ENCODE data around the gene MAT1A. TPM values are rescaled to one million over a fixed set of nuclear protein-coding genes. Genes with fewer than 3 reads are reported as not detected.

The MAT1A gene
- total and polyA plus RNA-seq, 2 of the 13 experiments (the other 11 are each of a cell fraction or from before 2014, with no cell fraction given): 57.1 to 76.9 TPM

DNA sequence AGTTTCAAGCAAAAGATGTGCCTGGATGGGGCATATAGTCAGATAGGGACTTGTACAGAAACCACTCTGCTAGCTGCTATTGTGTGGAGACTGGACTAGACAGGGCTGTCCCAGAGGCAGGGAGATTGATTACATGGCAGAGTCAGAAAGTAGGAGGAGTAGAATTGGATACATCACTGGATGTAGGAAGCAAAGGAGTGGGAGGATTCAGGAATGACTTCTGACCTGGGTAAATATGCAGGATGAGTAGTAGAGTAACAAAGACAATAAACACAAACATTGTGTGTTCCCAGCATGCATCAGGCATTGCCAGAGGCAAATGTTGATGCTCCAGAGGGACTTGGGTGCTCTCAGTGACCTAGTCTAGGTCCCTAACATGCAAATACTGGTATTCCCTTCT is 30.9 kb upstream of the MAT1A start (continued):
- TF ChIP-seq NR2F1 (CRISPR knock-in tag; IDR thresholded peaks at IDR 0.05) (peak; percentile 39 to 80; a peak in 2 of 4 replicates), HNRNPH1 (optimal IDR thresholded peaks at IDR 0.05; ENCODE audit: low read depth, low read length) (no peak), RFX1 (IDR thresholded peaks at IDR 0.05) (no peak), NR1H2 (CRISPR knock-in tag; IDR thresholded peaks at IDR 0.05; ENCODE audit: borderline replicate concordance, low read depth) (no peak), ONECUT2 (CRISPR knock-in tag; IDR thresholded peaks at IDR 0.05) (no peak), SP5 (CRISPR knock-in tag; IDR thresholded peaks at IDR 0.05; ENCODE audit: borderline replicate concordance, low read depth) (peak; percentile 55), SOX6 (IDR thresholded peaks at IDR 0.05) (no peak), SOX6 (CRISPR knock-in tag; IDR thresholded peaks at IDR 0.05) (peak; percentile 60), ZNF562 (CRISPR knock-in tag; IDR thresholded peaks at IDR 0.05; ENCODE audit: borderline replicate concordance) (no peak), ZNF337 (CRISPR knock-in tag; IDR thresholded peaks at IDR 0.05; ENCODE audit: borderline replicate concordance, low read depth) (no peak), EZH2 (conservative IDR thresholded peaks at IDR 0.05; ENCODE audit: low read depth, low read length) (no peak), ZNF432 (CRISPR knock-in tag; IDR thresholded peaks at IDR 0.05; ENCODE audit: borderline replicate concordance) (no peak), ZNF121 (CRISPR knock-in tag; IDR thresholded peaks at IDR 0.05) (no peak), FOXA3 (CRISPR knock-in tag; IDR thresholded peaks at IDR 0.05) (peak; percentile 81), GABPB1 (CRISPR knock-in tag; IDR thresholded peaks at IDR 0.05) (no peak), ZSCAN9 (CRISPR knock-in tag; IDR thresholded peaks at IDR 0.05; ENCODE audit: borderline replicate concordance) (no peak), ZNF563 (CRISPR knock-in tag; IDR thresholded peaks at IDR 0.05) (no peak), ZNF850 (CRISPR knock-in tag; conservative IDR thresholded peaks at IDR 0.05) (no peak), MTA1 (CRISPR knock-in tag; IDR thresholded peaks at IDR 0.05; ENCODE audit: borderline replicate concordance) (no peak), RXRB (CRISPR knock-in tag; IDR thresholded peaks at IDR 0.05; ENCODE audit: borderline replicate concordance) (0 out of 2 replicates have a peak, but pooled peaks have one; percentile 23), XBP1 (CRISPR knock-in tag; IDR thresholded peaks at IDR 0.05) (no peak), NR2F2 (IDR thresholded peaks at IDR 0.05; ENCODE audit: borderline replicate concordance, low read depth) (peak; percentile 58; the same call in 1 of the 2 replicates), ZNF572 (CRISPR knock-in tag; IDR thresholded peaks at IDR 0.05) (no peak), THYN1 (CRISPR knock-in tag; IDR thresholded peaks at IDR 0.05; ENCODE audit: borderline replicate concordance, low read depth) (no peak), MIXL1 (CRISPR knock-in tag; IDR thresholded peaks at IDR 0.05) (peak; percentile 61), CHCHD3 (CRISPR knock-in tag; IDR thresholded peaks at IDR 0.05) (no peak), SATB2 (CRISPR knock-in tag; IDR thresholded peaks at IDR 0.05) (no peak), HOXA3 (CRISPR knock-in tag; IDR thresholded peaks at IDR 0.05) (no peak), KDM1A (CRISPR knock-in tag; IDR thresholded peaks at IDR 0.05) (no peak), KDM6A (CRISPR knock-in tag; IDR thresholded peaks at IDR 0.05; ENCODE audit: low read depth) (no peak), LCORL (IDR thresholded peaks at IDR 0.05) (no peak), LCORL (CRISPR knock-in tag; IDR thresholded peaks at IDR 0.05) (no peak), ZNF33B (CRISPR knock-in tag; IDR thresholded peaks at IDR 0.05) (no peak), HDAC6 (IDR thresholded peaks at IDR 0.05; ENCODE audit: low read depth, low read length) (no peak)
- TF ChIP-seq, protein P1, sequence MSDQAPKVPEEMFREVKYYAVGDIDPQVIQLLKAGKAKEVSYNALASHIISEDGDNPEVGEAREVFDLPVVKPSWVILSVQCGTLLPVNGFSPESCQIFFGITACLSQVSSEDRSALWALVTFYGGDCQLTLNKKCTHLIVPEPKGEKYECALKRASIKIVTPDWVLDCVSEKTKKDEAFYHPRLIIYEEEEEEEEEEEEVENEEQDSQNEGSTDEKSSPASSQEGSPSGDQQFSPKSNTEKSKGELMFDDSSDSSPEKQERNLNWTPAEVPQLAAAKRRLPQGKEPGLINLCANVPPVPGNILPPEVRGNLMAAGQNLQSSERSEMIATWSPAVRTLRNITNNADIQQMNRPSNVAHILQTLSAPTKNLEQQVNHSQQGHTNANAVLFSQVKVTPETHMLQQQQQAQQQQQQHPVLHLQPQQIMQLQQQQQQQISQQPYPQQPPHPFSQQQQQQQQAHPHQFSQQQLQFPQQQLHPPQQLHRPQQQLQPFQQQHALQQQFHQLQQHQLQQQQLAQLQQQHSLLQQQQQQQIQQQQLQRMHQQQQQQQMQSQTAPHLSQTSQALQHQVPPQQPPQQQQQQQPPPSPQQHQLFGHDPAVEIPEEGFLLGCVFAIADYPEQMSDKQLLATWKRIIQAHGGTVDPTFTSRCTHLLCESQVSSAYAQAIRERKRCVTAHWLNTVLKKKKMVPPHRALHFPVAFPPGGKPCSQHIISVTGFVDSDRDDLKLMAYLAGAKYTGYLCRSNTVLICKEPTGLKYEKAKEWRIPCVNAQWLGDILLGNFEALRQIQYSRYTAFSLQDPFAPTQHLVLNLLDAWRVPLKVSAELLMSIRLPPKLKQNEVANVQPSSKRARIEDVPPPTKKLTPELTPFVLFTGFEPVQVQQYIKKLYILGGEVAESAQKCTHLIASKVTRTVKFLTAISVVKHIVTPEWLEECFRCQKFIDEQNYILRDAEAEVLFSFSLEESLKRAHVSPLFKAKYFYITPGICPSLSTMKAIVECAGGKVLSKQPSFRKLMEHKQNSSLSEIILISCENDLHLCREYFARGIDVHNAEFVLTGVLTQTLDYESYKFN (CRISPR knock-in tag; conservative IDR thresholded peaks at IDR 0.05): 0 out of 2 replicates have a peak, but pooled peaks have one; percentile 46

All from HepG2 (cell line).